ENCODE measurements around the gene DOCK2.

DOCK2 gene

GRCh38 chr5:170110403-170111087 is 473.5 kb downstream of the DOCK2 start:
- DNase-seq, result no peak

GRCh38 chr5:170111088-170111785 is 474.2 kb downstream of the DOCK2 start:
- DNase-seq, result no peak

GRCh38 chr5:170112876-170113521 is 475.9 kb downstream of the DOCK2 start:
- DNase-seq, result no peak

DNA sequence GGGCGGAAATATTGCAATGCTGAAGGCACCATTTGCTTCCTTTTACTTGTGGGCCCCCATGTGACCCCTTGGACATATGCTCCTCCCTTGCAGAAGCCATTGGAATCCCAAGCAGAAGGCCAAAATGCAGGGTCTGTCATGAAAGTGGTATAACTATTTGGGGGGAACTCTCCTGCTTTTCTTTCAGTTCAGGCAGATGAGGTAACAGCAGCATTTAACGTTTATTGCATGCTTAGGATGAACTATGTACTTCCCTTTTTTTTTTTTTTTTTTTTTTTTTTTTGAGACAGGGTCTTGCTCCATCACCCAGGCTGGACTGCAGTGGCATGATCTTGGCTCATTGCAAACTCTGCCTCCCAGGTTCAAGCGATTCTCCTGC is 476.4 kb downstream of the DOCK2 start:
- DNase-seq, result no peak

GRCh38 chr5:170114271-170114670 is 477.2 kb downstream of the DOCK2 start:
- no peak for DNase-seq

- no peak for DNase-seq
These were observed 478.9 kb downstream of the DOCK2 start for GRCh38 chr5:170115925-170116324.

DNA sequence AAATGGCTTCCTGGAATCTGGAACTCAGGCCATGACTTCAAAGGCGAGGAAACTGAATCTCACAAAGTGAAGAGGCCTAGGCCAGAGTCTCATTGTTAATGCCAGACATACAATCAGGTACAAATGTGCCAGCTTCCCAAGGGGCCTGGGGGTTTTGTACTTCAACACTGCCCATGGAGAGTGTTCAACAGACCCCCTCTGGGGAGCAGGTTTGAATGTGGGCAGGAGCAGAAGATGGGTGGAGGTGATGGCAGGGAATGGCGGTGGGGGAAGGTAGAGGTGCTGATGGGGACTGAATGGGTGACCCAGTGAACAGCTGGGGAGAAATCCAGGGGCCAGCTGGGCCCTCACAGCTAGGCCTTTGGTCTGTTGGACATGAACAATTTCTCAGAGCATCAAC is 480.7 kb downstream of the DOCK2 start:
- DNase-seq, result no peak

DNA sequence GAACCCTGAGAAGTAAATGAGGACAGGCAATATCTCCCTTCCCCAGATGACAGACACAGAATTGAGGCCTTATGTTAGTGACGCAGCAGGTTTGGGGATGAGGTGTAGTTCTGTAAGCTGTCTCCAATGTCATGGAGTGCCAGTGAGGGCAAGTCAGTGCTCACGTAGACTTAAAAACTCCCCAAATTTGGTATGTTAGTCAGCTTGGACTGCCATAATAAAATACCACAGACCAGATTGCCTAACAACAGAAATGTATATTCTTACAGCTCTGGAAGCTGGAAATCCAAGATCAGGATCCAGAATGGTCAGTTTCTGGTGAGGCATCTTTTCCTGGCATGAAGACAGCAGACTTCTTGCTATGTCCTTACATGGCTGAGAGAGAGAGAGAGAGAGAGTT is 483.5 kb downstream of the DOCK2 start:
- DNase-seq, result no peak

GRCh38 chr5:170121321-170121720 is 484.2 kb downstream of the DOCK2 start:
- no peak for DNase-seq

DNA sequence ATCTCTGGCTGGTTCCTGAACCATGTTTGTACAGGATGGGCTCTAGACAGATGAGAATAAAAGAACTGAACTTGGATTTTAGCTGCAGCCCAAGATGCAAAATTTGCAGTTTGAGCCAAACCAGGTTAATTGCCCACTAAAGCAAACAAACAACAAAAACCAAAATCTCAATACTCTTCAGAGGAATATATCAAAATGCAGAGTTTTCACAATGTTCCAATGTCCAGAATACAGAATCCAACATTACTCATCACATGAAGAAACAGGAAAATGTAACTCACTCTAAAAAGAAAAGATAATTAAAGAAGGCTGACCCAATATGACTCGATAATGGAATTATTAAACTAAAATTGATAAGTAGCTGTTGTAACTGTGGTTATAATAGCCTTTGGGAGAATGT is 489.0 kb downstream of the DOCK2 start:
- DNase-seq, result no peak

GRCh38 chr5:170126626-170127025 is 489.6 kb downstream of the DOCK2 start:
- no peak for DNase-seq

DNA sequence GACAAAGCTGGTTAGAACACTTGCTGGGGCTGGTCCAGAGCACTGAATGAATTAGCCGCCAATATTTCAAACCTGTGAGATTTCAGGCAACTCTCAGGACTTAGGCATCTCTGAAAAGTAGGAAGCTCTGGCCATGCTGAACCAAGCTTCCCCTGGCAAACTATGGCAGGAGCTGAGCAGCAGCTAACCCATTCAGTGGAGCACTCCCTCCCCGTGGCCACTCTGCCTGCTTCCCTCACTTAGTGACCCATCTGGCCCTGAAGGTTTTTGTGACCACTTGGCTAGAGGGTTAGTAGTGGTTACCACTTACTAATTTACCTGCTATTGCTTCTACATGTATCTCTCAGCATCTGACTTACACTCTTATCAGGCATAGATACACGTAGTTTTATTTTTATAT is 494.2 kb downstream of the DOCK2 start:
- no peak for DNase-seq

DNA sequence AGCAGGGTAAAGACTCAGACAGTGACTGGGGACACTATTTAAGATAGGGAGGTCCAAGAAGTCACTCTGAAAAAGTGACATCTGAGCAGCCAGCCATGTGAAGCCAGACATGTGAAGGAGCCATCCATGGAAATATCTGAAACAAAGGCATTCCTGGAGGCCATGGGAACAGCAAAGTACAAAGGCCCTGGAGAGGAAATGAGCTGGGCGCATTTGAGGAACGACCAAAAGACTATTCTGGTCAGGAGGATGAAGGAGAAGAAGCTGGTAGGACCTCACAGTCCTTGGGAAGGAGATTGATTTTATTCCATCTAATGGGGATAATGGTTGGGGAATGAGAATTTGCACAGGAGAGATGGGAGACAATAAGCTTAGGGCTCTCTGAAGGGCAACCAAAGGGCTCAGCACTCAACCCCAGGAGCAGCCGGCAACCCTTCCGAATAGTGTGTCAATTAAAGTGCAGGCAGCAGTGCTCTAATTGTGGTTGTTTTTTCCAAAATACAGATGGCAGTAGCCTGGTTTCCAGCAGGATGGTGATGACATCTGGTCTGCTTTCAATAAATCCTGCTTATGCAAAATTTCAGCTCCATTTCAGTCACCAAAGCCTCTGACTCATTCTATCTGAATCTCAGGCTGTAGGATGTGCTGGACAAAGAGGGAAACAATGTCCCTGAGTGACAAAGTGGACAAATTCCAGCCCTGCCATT is 495.3 kb downstream of the DOCK2 start:
- no peak for DNase-seq

All from DMS153 (cell line).